Esophagus squamous epithelium (tissue), 5 donors: Measurements from ENCODE around the gene PXMP2. TPM values are rescaled to one million over a fixed set of nuclear protein-coding genes. Genes with fewer than 3 reads are reported as not detected.
A peak's percentile ranks its signal among the peaks of the same experiment; 100 is the strongest.

Experiments
- DNase-seq: peaks from one replicate; lab custom pipeline; 2025; lab: John Stamatoyannopoulos, UW
- H3K27ac ChIP-seq, 4 donors: fragments of 200-600 bp; sonication (generic); one replicate each; pipeline ENCODE4 v1.5.1; 2016 to 2019; ENCODE audit warnings: mild to moderate bottlenecking in 1 of 4
- H3K27me3 ChIP-seq, 4 donors: fragments of 200-600 bp; sonication (generic); 1 replicate in 3 of 4; 2 replicates in 1 of 4; pipeline versions ENCODE4 v1.5.1 to v1.6.0; 2017 to 2021; ENCODE audit warnings: antibody characterized with exemption in 1 of 4
- H3K36me3 ChIP-seq, 3 donors: fragments of 200-600 bp; sonication (generic); one replicate each; pipeline ENCODE4 v1.5.1; 2016 to 2019
- H3K4me1 ChIP-seq, 3 donors: fragments of 200-600 bp; sonication (generic); one replicate each; pipeline ENCODE4 v1.5.1; 2017 to 2019
- H3K4me3 ChIP-seq, 4 donors: fragments of 200-600 bp; sonication (generic); 1 replicate in 3 of 4; 2 replicates in 1 of 4; pipeline ENCODE4 v1.5.1; 2016 to 2019; ENCODE audit warnings: mild to moderate bottlenecking in 2 of 4, moderate library complexity in 1 of 4
- H3K9me3 ChIP-seq, 3 donors: fragments of 200-600 bp; sonication (generic); one replicate each; pipeline ENCODE4 v1.5.1; 2016 to 2019
- CTCF ChIP-seq, 6 experiments: fragments of 450-650 bp in 4 of 6; fragments of 200-600 bp in 2 of 6; sonication (generic) in 2 of 6; IDR thresholded peaks; one replicate each; pipeline ENCODE4 v1.5.1; 2016 to 2019; ENCODE audit warnings: antibody characterized with exemption in 6 of 6, mild to moderate bottlenecking in 4 of 6, moderate library complexity in 4 of 6
- POLR2A ChIP-seq, 4 donors: fragments of 450-650 bp; IDR thresholded peaks; one replicate each; pipeline ENCODE4 v1.6.1; 2017; ENCODE audit warnings: antibody characterized with exemption in 4 of 4, mild to moderate bottlenecking in 4 of 4, moderate library complexity in 3 of 4
- WGBS, 2 donors: methylation state at CpG; one replicate each; pipeline ENCODE4 v1.1.5; 2018; 5-methylcytosine and 5-hydroxymethylcytosine counted together
- intact Hi-C: fragments of 100-400 bp; cut with DNase I; formaldehyde crosslinking; loops from one replicate; pipeline ENCODE4 v1.15.0; 2022
- total RNA-seq, 4 donors: library from RNA; depleted of rRNA; stranded (reverse); fragments of >200 nt; gene quantifications; one replicate each; pipeline ENCODE4 v1.1.0, GENCODE V29; 2016
- donor health status: DM: yes; HTN: yes; CAD: no.

The PXMP2 gene
- total RNA-seq, 4 donors from 2014 or later, result 16.3 to 31.9 (median 18.5) TPM

GRCh38 chr12:132674561-132674960 lies 12.8 kb upstream of the PXMP2 start:
- no peak for DNase-seq

GRCh38 chr12:132675757-132676432 lies 11.5 kb upstream of the PXMP2 start:
- Histone ChIP-seq H3K4me3 (no peak overlapping the region), H3K9me3 (no peaks in the 10 kb centered on the region), H3K4me1 (peaks cover 0 to 13% (median 0%) of the 10 kb centered on the region in 3 donors), H3K36me3 (peaks cover 15 to 99% (median 25%) of the 10 kb centered on the region in 3 donors), H3K27me3 (no peaks in the 10 kb centered on the region), H3K27ac (no peak overlapping the region)
- intact Hi-C loops, result no loop called here
- no peak for TF ChIP-seq POLR2A (IDR thresholded peaks at IDR 0.05)
- TF ChIP-seq CTCF (IDR thresholded peaks at IDR 0.05), result no peak
- WGBS, 2 donors, result 57 to 64% methylated on average over 14 of the region's 14 CpGs
- DNase-seq, result no peak

More at GRCh38 chr12:132674561-132674960, 12.8 kb upstream of the PXMP2 start:
- Histone ChIP-seq H3K36me3 (peaks cover 19 to 100% (median 31%) of the 10 kb centered on the region in 3 donors), H3K27ac (no peak overlapping the region), H3K4me1 (peaks cover 0 to 13% (median 0%) of the 10 kb centered on the region in 3 donors), H3K4me3 (no peak overlapping the region), H3K9me3 (no peaks in the 10 kb centered on the region), H3K27me3 (no peaks in the 10 kb centered on the region)
- TF ChIP-seq POLR2A (IDR thresholded peaks at IDR 0.05) (no peak), CTCF (IDR thresholded peaks at IDR 0.05) (no peak)
- 94 to 96% methylated on average over 5 of the region's 5 CpGs for WGBS, 2 donors
- intact Hi-C loops, result no loop called here

GRCh38 chr12:132677492-132677891 lies 9.9 kb upstream of the PXMP2 start:
- peaks cover 0 to 13% (median 0%) of the 10 kb centered on the region in 3 donors for H3K4me1 ChIP-seq
- no peak overlapping the region for H3K27ac ChIP-seq
- no peaks in the 10 kb centered on the region for H3K9me3 ChIP-seq
- no peak for TF ChIP-seq CTCF (IDR thresholded peaks at IDR 0.05)
- no peak for TF ChIP-seq POLR2A (IDR thresholded peaks at IDR 0.05)
- no peak for DNase-seq
- 91 to 94% methylated on average over 7 to 8 of the region's 9 CpGs for WGBS, 2 donors
- H3K4me3 ChIP-seq, result no peak overlapping the region
- H3K27me3 ChIP-seq, result no peaks in the 10 kb centered on the region
- intact Hi-C loops, result no loop called here
- peaks cover 9 to 85% (median 21%) of the 10 kb centered on the region in 3 donors for H3K36me3 ChIP-seq

- Histone ChIP-seq H3K27me3 (no peaks in the 10 kb centered on the region), H3K36me3 (peaks cover 0 to 7% (median 0%) of the 10 kb centered on the region in 3 donors), H3K9me3 (no peaks in the 10 kb centered on the region), H3K4me3 (no peak overlapping the region), H3K27ac (no peak overlapping the region), H3K4me1 (peaks cover 0 to 24% (median 8%) of the 10 kb centered on the region in 3 donors)
- TF ChIP-seq CTCF (IDR thresholded peaks at IDR 0.05) (no peak), POLR2A (IDR thresholded peaks at IDR 0.05) (no peak)
- WGBS, 2 donors, result 81 to 93% methylated on average over 3 of the region's 5 CpGs
- DNase-seq, result no peak
- intact Hi-C loops, result no loop called here
Observed at GRCh38 chr12:132685400-132685799, 2.0 kb upstream of the PXMP2 start.

GRCh38 chr12:132686825-132687210 lies 569 bp upstream of the PXMP2 start:
- Histone ChIP-seq H3K9me3 (no peaks in the 10 kb centered on the region), H3K27ac (peak overlapping the region; percentile 62 to 92 (median 80)), H3K4me1 (peaks cover 0 to 24% (median 8%) of the 10 kb centered on the region in 3 donors), H3K4me3 (peak overlapping the region; percentile 73 to 99 (median 90)), H3K27me3 (no peaks in the 10 kb centered on the region), H3K36me3 (peaks cover 0 to 8% (median 0%) of the 10 kb centered on the region in 3 donors)
- no peak for DNase-seq
- intact Hi-C loops, result no loop called here
- TF ChIP-seq CTCF (IDR thresholded peaks at IDR 0.05) (no peak), POLR2A (IDR thresholded peaks at IDR 0.05) (no peak)
- 0% methylated on average over 2 of the region's 55 CpGs; no CpG with 5 or more reads in 1 of the 2 donors for whole genome bisulfite sequencing, 2 donors
